ENCODE results near the gene DNAAF2. TPM values are rescaled to one million over a fixed set of nuclear protein-coding genes. Genes with fewer than 3 reads are reported as not detected.
"Not testable (repeated sequence)": the region's sequence is repeated elsewhere in the genome, so short reads cannot be mapped to it uniquely, and the experiment has no call there.

DNAAF2 gene
- polyA plus RNA-seq, 1 of the 3 experiments (the other 2 are of a cell fraction), result 8.9 TPM

GRCh38 chr14:49585803-49586672 lies 49.0 kb downstream of the DNAAF2 start, which contains the start of gene RPS29:
TSS of gene RPS29 (minus strand) at chr14:49586380. CDS start at chr14:49586346, 34 bp downstream.
- H2AFZ ChIP-seq (ENCODE audit: low read depth), result peak within 1 kb of the TSS; percentile 86
- DNase-seq, result peak; percentile 89
- H4K20me1 ChIP-seq (ENCODE audit: insufficient read depth), result peaks cover 43% of the 10 kb centered on the region
- no peaks in the 10 kb centered on the region for H3K9me2 ChIP-seq
- peak within 1 kb of the TSS; percentile 87 for H3K9ac ChIP-seq
- H3K27ac ChIP-seq (ENCODE audit: low read depth in 2 of 2, low read length in 1 of 2), result peak within 1 kb of the TSS; percentile 82 to 84
- under 1% methylated on average over 32 of the region's 55 CpGs for WGBS (ENCODE audit: low lambda C conversion rate)
- H3K4me2 ChIP-seq, result peak within 1 kb of the TSS; percentile 81
- H3K27me3 ChIP-seq (ENCODE audit: insufficient read depth), result no peaks in the 10 kb centered on the region
- H3K79me2 ChIP-seq (ENCODE audit: insufficient read depth), result peaks cover 52% of the 10 kb centered on the region
- H3F3A ChIP-seq (replicated peaks; ENCODE audit: insufficient read depth), result peaks cover 26% of the 10 kb centered on the region
- H3K36me3 ChIP-seq (replicated peaks in 1 of 2; ENCODE audit: control insufficient read depth in 1 of 2, insufficient read depth in 2 of 2, low read length in 1 of 2), result peaks cover 24 to 33% of the 10 kb centered on the region in 2 experiments
- no peak for TF ChIP-seq USF1 (IDR thresholded peaks at IDR 0.05; ENCODE audit: borderline replicate concordance, low read depth)
- no peak for TF ChIP-seq EZH2phosphoT487 (IDR thresholded peaks at IDR 0.05; ENCODE audit: borderline replicate concordance, low read depth)
- TF ChIP-seq FOXM1 (IDR thresholded peaks at IDR 0.05; ENCODE audit: low read depth), result no peak
- peak; percentile 58; the same call in 1 of the 2 replicates for TF ChIP-seq RFX5 (IDR thresholded peaks at IDR 0.05; ENCODE audit: low read length)
- TF ChIP-seq MAX (IDR thresholded peaks at IDR 0.05; ENCODE audit: low read depth), result peak; percentile 86
- TF ChIP-seq TEAD4 (IDR thresholded peaks at IDR 0.05; ENCODE audit: borderline replicate concordance, insufficient read depth), result peak; percentile 64; the same call in 1 of the 2 replicates
- TF ChIP-seq MEF2A (IDR thresholded peaks at IDR 0.05; ENCODE audit: borderline replicate concordance, low read depth), result no peak
- TF ChIP-seq POLR2AphosphoS5 (IDR thresholded peaks at IDR 0.05; ENCODE audit: low read depth, low read length), result peak; percentile 97
- TF ChIP-seq, protein P1, sequence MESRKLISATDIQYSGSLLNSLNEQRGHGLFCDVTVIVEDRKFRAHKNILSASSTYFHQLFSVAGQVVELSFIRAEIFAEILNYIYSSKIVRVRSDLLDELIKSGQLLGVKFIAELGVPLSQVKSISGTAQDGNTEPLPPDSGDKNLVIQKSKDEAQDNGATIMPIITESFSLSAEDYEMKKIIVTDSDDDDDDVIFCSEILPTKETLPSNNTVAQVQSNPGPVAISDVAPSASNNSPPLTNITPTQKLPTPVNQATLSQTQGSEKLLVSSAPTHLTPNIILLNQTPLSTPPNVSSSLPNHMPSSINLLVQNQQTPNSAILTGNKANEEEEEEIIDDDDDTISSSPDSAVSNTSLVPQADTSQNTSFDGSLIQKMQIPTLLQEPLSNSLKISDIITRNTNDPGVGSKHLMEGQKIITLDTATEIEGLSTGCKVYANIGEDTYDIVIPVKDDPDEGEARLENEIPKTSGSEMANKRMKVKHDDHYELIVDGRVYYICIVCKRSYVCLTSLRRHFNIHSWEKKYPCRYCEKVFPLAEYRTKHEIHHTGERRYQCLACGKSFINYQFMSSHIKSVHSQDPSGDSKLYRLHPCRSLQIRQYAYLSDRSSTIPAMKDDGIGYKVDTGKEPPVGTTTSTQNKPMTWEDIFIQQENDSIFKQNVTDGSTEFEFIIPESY (IDR thresholded peaks at IDR 0.05; ENCODE audit: borderline replicate concordance, low read depth), result no peak
- TF ChIP-seq ELF1 (IDR thresholded peaks at IDR 0.05), result peak; percentile 45; the same call in 1 of the 2 replicates
- TF ChIP-seq JUND (IDR thresholded peaks at IDR 0.05), result peak; percentile 63
- peak in 1 of 2 experiments; percentile 28; a peak in 1 of 4 replicates for TF ChIP-seq EP300 (IDR thresholded peaks at IDR 0.05; ENCODE audit: borderline replicate concordance in 1 of 2, low read depth in 1 of 2, low read length in 1 of 2)
- TF ChIP-seq YY1 (IDR thresholded peaks at IDR 0.05; ENCODE audit: low read depth), result peak; percentile 89
- TF ChIP-seq NRF1 (IDR thresholded peaks at IDR 0.05; ENCODE audit: low read depth, low read length), result peak; percentile 94
- peak; percentile 65; the same call in 1 of the 2 replicates for TF ChIP-seq FOSL2 (IDR thresholded peaks at IDR 0.05; ENCODE audit: borderline replicate concordance, low read depth)
- TF ChIP-seq TAF1 (IDR thresholded peaks at IDR 0.05; ENCODE audit: borderline replicate concordance, low read depth, low read length), result peak; percentile 86
- peak; percentile 86 for TF ChIP-seq MXI1 (IDR thresholded peaks at IDR 0.05; ENCODE audit: low read depth, low read length)
- TF ChIP-seq SIN3A (IDR thresholded peaks at IDR 0.05; ENCODE audit: borderline replicate concordance, low read depth, low read length), result peak; percentile 43; the same call in 1 of the 2 replicates
- H3K4me3 ChIP-seq (ENCODE audit: low read depth in 2 of 2, low read length in 1 of 2), result peak within 1 kb of the TSS; percentile 72 to 91
- no peaks in the 10 kb centered on the region for H3K9me3 ChIP-seq
- CTCF ChIA-PET, result interaction anchor here (1.0 to 3.8 kb wide), 17 partner anchors 7 to 125 kb away, joined by 3 to 51 read pairs (median 6); partner anchors contain the start of genes LRR1, MGAT2, POLE2 and RPL36AL
- POLR2A ChIA-PET, result interaction anchor here (0.6 to 3.6 kb wide), 6 partner anchors 12 to 48 kb away, joined by 4 to 19 read pairs (median 6); partner anchors contain the start of genes LRR1, MGAT2 and RPL36AL
- peaks cover 3 to 7% of the 10 kb centered on the region in 2 experiments; a peak in 1 of 4 replicates for H3K4me1 ChIP-seq (ENCODE audit: control insufficient read depth in 1 of 2, insufficient read depth in 2 of 2, low read depth in 1 of 2, low read length in 1 of 2)

DNA sequence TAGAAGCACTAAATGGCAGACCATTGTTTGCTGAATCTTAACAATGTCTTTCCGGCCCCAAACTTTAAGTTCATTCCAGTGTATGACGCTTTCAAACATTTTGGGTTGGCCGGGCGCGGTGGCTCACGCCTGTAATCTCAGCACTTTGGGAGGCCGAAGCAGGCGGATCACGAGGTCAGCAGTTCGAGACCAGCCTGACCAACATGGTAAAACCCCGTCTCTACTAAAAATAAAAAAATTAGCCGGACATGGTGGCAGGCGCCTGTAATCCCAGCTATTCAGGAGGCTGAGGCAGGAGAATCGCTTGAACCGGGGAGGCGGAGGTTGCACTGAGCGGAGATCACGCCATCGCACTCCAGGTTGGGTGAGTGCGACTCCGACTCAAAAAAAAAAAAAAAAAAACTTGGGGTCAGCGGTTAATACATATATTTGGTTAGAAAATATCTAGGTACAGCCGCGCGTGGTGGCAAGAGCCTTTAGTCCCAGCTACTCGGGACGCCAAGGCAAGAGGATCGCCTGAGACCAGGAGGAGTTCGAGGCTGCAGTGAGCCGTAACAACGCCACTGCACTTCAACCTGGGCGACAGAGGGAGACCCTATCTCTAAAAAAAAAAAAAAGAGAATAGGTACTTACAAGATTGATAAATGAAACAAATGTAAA lies 49.9 kb downstream of the DNAAF2 start:
- Histone ChIP-seq H3K4me3 (ENCODE audit: low read depth in 2 of 2, low read length in 1 of 2) (peak overlapping the region; percentile 72 to 91), H3K4me2 (peak overlapping the region; percentile 81), H3K27ac (ENCODE audit: low read depth in 2 of 2, low read length in 1 of 2) (peak overlapping the region in 1 of 2 experiments; percentile 82; a peak in 1 of 4 replicates), H3K36me3 (replicated peaks in 1 of 2; ENCODE audit: control insufficient read depth in 1 of 2, insufficient read depth in 2 of 2, low read length in 1 of 2) (peaks cover 24 to 33% of the 10 kb centered on the region in 2 experiments), H3F3A (replicated peaks; ENCODE audit: insufficient read depth) (peaks cover 26% of the 10 kb centered on the region), H4K20me1 (ENCODE audit: insufficient read depth) (peaks cover 49% of the 10 kb centered on the region), H3K79me2 (ENCODE audit: insufficient read depth) (peaks cover 61% of the 10 kb centered on the region), H3K9ac (peak overlapping the region; percentile 87)
- 45% methylated on average over 31 of the region's 32 CpGs for WGBS (ENCODE audit: low lambda C conversion rate)
- H3K4me1 ChIP-seq (ENCODE audit: control insufficient read depth in 1 of 2, insufficient read depth in 2 of 2, low read depth in 1 of 2, low read length in 1 of 2); H3K9me2 ChIP-seq; H3K9me3 ChIP-seq; DNase-seq; H2AFZ ChIP-seq (ENCODE audit: low read depth); H3K27me3 ChIP-seq (ENCODE audit: insufficient read depth): not testable (repeated sequence)
- ChIA-PET CTCF (interaction anchor here (1.7 to 3.8 kb wide), 2 partner anchors 12 to 123 kb away, joined by 6 to 51 read pairs; partner anchors contain the start of gene LRR1), POLR2A (interaction anchor here (0.6 to 3.6 kb wide), 4 partner anchors 10 to 49 kb away, joined by 5 to 19 read pairs (median 7); partner anchors contain the start of gene LRR1)
